Left lung (tissue), 10 donors: ENCODE data around the gene GNAT1. TPM values are rescaled to one million over a fixed set of nuclear protein-coding genes. Genes with fewer than 3 reads are reported as not detected.

Experiments used
- ATAC-seq: fragments of 200-7000 bp; cut with Tn5 transposase; one replicate; pipeline ENCODE4 v1.9.1; 2020; ENCODE audit warnings: moderate library complexity
- DNase-seq, 4 donors: peaks; one replicate each; pipeline ENCODE4 v3.0.0-alpha.2; 2013 to 2020
- H3K27ac ChIP-seq, 2 donors: fragments of 200-600 bp; sonication (generic) in 1 of 2; one replicate each; pipeline versions ENCODE4 v1.5.0 to v1.8.0; 2020 to 2021
- H3K27me3 ChIP-seq, 2 donors: fragments of 200-600 bp; sonication (generic) in 1 of 2; one replicate each; pipeline versions ENCODE4 v1.5.0 to v1.8.0; 2020 to 2021
- H3K36me3 ChIP-seq, 2 donors: fragments of 200-600 bp; sonication (generic) in 1 of 2; one replicate each; pipeline versions ENCODE4 v1.5.0 to v1.8.0; 2020 to 2021
- H3K4me1 ChIP-seq, 2 donors: fragments of 200-600 bp; one replicate each; pipeline ENCODE4 v1.8.0; 2021
- H3K4me3 ChIP-seq, 2 donors: fragments of 200-600 bp; sonication (generic) in 1 of 2; one replicate each; pipeline versions ENCODE4 v1.5.0 to v1.8.0; 2020 to 2021; ENCODE audit warnings: mild to moderate bottlenecking in 1 of 2
- H3K9me3 ChIP-seq, 2 donors: fragments of 200-600 bp; sonication (generic) in 1 of 2; one replicate each; pipeline versions ENCODE4 v1.5.0 to v1.8.0; 2020 to 2021
- intact Hi-C, 2 donors: fragments of 100-400 bp; cut with DNase I; formaldehyde crosslinking; loops; one replicate each; pipeline versions ENCODE4 v1.11.2 to v1.14.2; 2022
- polyA plus RNA-seq, 6 donors: library from polyadenylated mRNA; unstranded; fragments of 120-200 nt; gene quantifications; one replicate each; pipeline ENCODE4 v1.2.1, GENCODE V29; 2013; ENCODE audit not compliant: insufficient read length in 6 of 6
- total RNA-seq, 2 donors: library from RNA; stranded (reverse); fragmentation: NEBNext Ultra II Directional; extraction: Animal tissue kit (Norgen Biotek cat#: 25700); gene quantifications; one replicate each; pipeline ENCODE4 v1.2.1, GENCODE V29; 2021
- TF ChIP-seq, protein P1 (sequence below), 2 donors: fragments of 200-600 bp; sonication (generic) in 1 of 2; IDR thresholded peaks; one replicate each; pipeline versions ENCODE4 v1.5.0 to v1.8.0; 2021; ENCODE audit warnings: antibody characterized with exemption in 2 of 2
- donor health status: DM: no; HTN: yes; CAD: no.
- donor health status: DM: no; HTN: no; CAD: no.

Gene GNAT1
- total and polyA plus RNA-seq, 8 donors, result not detected

- TF ChIP-seq, protein P1, sequence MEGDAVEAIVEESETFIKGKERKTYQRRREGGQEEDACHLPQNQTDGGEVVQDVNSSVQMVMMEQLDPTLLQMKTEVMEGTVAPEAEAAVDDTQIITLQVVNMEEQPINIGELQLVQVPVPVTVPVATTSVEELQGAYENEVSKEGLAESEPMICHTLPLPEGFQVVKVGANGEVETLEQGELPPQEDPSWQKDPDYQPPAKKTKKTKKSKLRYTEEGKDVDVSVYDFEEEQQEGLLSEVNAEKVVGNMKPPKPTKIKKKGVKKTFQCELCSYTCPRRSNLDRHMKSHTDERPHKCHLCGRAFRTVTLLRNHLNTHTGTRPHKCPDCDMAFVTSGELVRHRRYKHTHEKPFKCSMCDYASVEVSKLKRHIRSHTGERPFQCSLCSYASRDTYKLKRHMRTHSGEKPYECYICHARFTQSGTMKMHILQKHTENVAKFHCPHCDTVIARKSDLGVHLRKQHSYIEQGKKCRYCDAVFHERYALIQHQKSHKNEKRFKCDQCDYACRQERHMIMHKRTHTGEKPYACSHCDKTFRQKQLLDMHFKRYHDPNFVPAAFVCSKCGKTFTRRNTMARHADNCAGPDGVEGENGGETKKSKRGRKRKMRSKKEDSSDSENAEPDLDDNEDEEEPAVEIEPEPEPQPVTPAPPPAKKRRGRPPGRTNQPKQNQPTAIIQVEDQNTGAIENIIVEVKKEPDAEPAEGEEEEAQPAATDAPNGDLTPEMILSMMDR (IDR thresholded peaks at IDR 0.05), result no peak
- intact Hi-C loops, result no loop called here
- Histone ChIP-seq H3K9me3 (no peaks in the 10 kb centered on the region), H3K27me3 (no peaks in the 10 kb centered on the region), H3K4me1 (peaks cover 28 to 78% of the 10 kb centered on the region in 2 donors), H3K4me3 (no peak overlapping the region), H3K27ac (peak overlapping the region; percentile 60 to 73), H3K36me3 (no peaks in the 10 kb centered on the region)
- no peak for DNase-seq
- ATAC-seq, result peak; percentile 2
Measured at GRCh38 chr3:50165910-50166538, 25.4 kb upstream of the GNAT1 start.

- peak overlapping the region; percentile 60 to 73 for H3K27ac ChIP-seq
- H3K27me3 ChIP-seq, result no peaks in the 10 kb centered on the region
- peaks cover 34 to 79% of the 10 kb centered on the region in 2 donors for H3K4me1 ChIP-seq
- TF ChIP-seq, protein P1 (IDR thresholded peaks at IDR 0.05), result no peak
- intact Hi-C loops, result no loop called here
- no peaks in the 10 kb centered on the region for H3K9me3 ChIP-seq
- DNase-seq (no peak), ATAC-seq (no peak)
- no peaks in the 10 kb centered on the region for H3K36me3 ChIP-seq
- no peak overlapping the region for H3K4me3 ChIP-seq
Measured at GRCh38 chr3:50166620-50167019, 24.8 kb upstream of the GNAT1 start.

GRCh38 chr3:50167069-50167840, 24.2 kb upstream of the GNAT1 start:
- TF ChIP-seq, protein P1 (IDR thresholded peaks at IDR 0.05), result no peak
- Histone ChIP-seq H3K9me3 (no peaks in the 10 kb centered on the region), H3K4me3 (no peak overlapping the region), H3K36me3 (no peaks in the 10 kb centered on the region), H3K27me3 (no peaks in the 10 kb centered on the region), H3K4me1 (peaks cover 35 to 80% of the 10 kb centered on the region in 2 donors), H3K27ac (peak overlapping the region; percentile 60 to 73)
- intact Hi-C loops, result no loop called here
- ATAC-seq, result no peak
- DNase-seq, result no peak

DNA sequence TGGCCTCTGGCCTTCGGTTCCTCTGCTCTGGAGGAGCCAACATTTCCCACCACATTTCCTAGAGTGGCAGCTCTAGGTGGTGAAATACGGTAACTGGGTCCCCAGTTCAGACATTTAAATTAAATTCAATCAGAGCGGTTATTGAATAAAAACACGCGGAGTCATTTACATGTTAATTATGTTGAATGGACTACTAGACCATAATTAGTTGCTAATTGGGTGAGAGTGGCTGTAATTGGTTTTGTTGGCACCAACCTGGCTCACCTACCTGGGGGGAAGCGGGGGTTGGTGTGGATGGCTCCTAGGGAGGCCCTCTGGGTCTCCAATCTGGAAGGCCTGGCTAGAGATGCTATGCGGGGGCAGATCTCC, 23.6 kb upstream of the GNAT1 start:
- no peaks in the 10 kb centered on the region for H3K36me3 ChIP-seq
- no peak for ATAC-seq
- peak overlapping the region in 1 of 2 donors; percentile 73 for H3K27ac ChIP-seq
- DNase-seq, result no peak
- H3K4me3 ChIP-seq, result no peak overlapping the region
- H3K4me1 ChIP-seq, result peaks cover 35 to 82% of the 10 kb centered on the region in 2 donors
- H3K27me3 ChIP-seq, result no peaks in the 10 kb centered on the region
- H3K9me3 ChIP-seq, result no peaks in the 10 kb centered on the region
- intact Hi-C loops, result no loop called here
- TF ChIP-seq, protein P1 (IDR thresholded peaks at IDR 0.05), result no peak

DNA sequence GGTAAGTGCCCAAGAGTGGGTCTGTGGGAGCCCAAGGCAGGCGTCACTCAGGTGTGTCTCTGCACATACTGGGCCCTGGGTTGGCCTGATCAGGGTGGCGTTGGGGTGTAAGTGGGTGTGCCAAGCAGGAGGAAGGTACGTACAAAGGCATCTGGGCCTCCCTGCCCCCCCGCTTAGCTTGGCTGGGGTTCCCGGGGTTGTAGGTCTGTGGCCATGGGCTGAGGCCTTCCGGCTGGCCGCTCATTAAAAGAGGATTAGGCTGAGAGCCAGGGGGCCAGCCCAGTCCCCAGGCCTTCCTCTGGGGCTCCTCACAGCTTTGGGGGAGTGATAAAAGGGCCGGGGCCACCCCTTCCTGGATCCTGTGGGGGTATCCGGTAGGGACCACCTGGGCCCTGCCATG, 23.0 kb upstream of the GNAT1 start:
- TF ChIP-seq, protein P1 (IDR thresholded peaks at IDR 0.05), result no peak
- H3K27ac ChIP-seq, result peak overlapping the region in 1 of 2 donors; percentile 73
- DNase-seq, result no peak
- peaks cover 34 to 78% of the 10 kb centered on the region in 2 donors for H3K4me1 ChIP-seq
- no peak for ATAC-seq
- no peaks in the 10 kb centered on the region for H3K9me3 ChIP-seq
- H3K27me3 ChIP-seq, result no peaks in the 10 kb centered on the region
- H3K36me3 ChIP-seq, result no peaks in the 10 kb centered on the region
- intact Hi-C loops, result no loop called here
- no peak overlapping the region for H3K4me3 ChIP-seq
